ENCODE data around the gene PTGIR. TPM values are rescaled to one million over a fixed set of nuclear protein-coding genes. Genes with fewer than 3 reads are reported as not detected.

Gene PTGIR
- total and polyA plus RNA-seq, 2 donors (not counting 1 experiment from before 2014, with no cell fraction given): 16.5 to 27.8 TPM

- H3K4me3 ChIP-seq (replicated peaks in 1 of 4; ENCODE audit: control extremely low read depth in 1 of 4, insufficient read depth in 1 of 4, low read depth in 3 of 4, low read length in 4 of 4): no peak overlapping the region
- DNase-seq (ENCODE audit: low read depth in 2 of 2): no peak
Observed at GRCh38 chr19:46591870-46592269, 33.0 kb downstream of the PTGIR start.

DNA sequence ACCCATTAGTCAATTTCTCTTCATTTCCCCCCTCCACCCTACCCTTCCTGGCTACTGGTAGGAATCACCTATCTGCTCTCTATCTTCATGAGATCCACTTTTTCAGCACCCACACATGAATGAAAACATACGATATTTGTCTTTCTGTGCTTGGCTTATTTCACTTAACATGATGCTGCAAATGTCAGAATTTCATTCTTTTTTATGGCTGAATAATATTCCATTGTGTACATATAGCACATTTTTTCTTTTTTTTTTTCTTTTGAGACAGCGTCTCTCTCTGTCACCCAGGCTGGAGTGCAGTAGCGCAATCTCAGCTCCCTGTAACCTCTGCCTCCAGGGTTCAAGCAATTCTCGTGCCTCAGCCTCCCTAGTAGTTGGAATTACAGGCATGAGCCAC, 33.6 kb downstream of the PTGIR start:
- Histone ChIP-seq H4K20me1 (ENCODE audit: control insufficient read depth, extremely low read depth, insufficient read depth, low read length) (no peaks in the 10 kb centered on the region), H3K27ac (ENCODE audit: insufficient read depth, low read length) (no peak overlapping the region), H3K4me2 (ENCODE audit: extremely low read depth, insufficient read depth, low read length) (no peak overlapping the region), H2AFZ (ENCODE audit: low read length) (no peak overlapping the region), H3K79me2 (ENCODE audit: control insufficient read depth, insufficient read depth, low read length) (no peaks in the 10 kb centered on the region), H3K4me1 (ENCODE audit: control insufficient read depth, extremely low read depth, insufficient read depth, low read length) (no peaks in the 10 kb centered on the region), H3K9me3 (ENCODE audit: control insufficient read depth, insufficient read depth, low read depth, low read length) (no peaks in the 10 kb centered on the region), H3K27me3 (ENCODE audit: control insufficient read depth, insufficient read depth, low read length) (no peaks in the 10 kb centered on the region), H3K4me3 (replicated peaks in 1 of 4; ENCODE audit: control extremely low read depth in 1 of 4, insufficient read depth in 1 of 4, low read depth in 3 of 4, low read length in 4 of 4) (no peak overlapping the region), H3K36me3 (ENCODE audit: control insufficient read depth, insufficient read depth, low read length) (no peaks in the 10 kb centered on the region), H3K9ac (ENCODE audit: insufficient read depth, low read length) (no peak overlapping the region)
- TF ChIP-seq EZH2 (IDR thresholded peaks at IDR 0.05; ENCODE audit: low read length, missing control alignments): no peak
- no peak for TF ChIP-seq CTCF (conservative IDR thresholded peaks at IDR 0.05 in 1 of 2, IDR thresholded peaks at IDR 0.05 in 1 of 2; ENCODE audit: low read depth in 1 of 2, low read length in 2 of 2)
- DNase-seq (ENCODE audit: low read depth in 2 of 2): no peak

More at GRCh38 chr19:46591870-46592269, 33.0 kb downstream of the PTGIR start:
- Histone ChIP-seq H3K4me2 (ENCODE audit: extremely low read depth, insufficient read depth, low read length) (no peak overlapping the region), H3K9me3 (ENCODE audit: control insufficient read depth, insufficient read depth, low read depth, low read length) (no peaks in the 10 kb centered on the region), H3K27me3 (ENCODE audit: control insufficient read depth, insufficient read depth, low read length) (no peaks in the 10 kb centered on the region), H4K20me1 (ENCODE audit: control insufficient read depth, extremely low read depth, insufficient read depth, low read length) (no peaks in the 10 kb centered on the region), H3K4me1 (ENCODE audit: control insufficient read depth, extremely low read depth, insufficient read depth, low read length) (no peaks in the 10 kb centered on the region), H3K79me2 (ENCODE audit: control insufficient read depth, insufficient read depth, low read length) (no peaks in the 10 kb centered on the region), H3K9ac (ENCODE audit: insufficient read depth, low read length) (no peak overlapping the region), H2AFZ (ENCODE audit: low read length) (no peak overlapping the region), H3K36me3 (ENCODE audit: control insufficient read depth, insufficient read depth, low read length) (no peaks in the 10 kb centered on the region), H3K27ac (ENCODE audit: insufficient read depth, low read length) (no peak overlapping the region)
- TF ChIP-seq EZH2 (IDR thresholded peaks at IDR 0.05; ENCODE audit: low read length, missing control alignments) (no peak), CTCF (conservative IDR thresholded peaks at IDR 0.05 in 1 of 2, IDR thresholded peaks at IDR 0.05 in 1 of 2; ENCODE audit: low read depth in 1 of 2, low read length in 2 of 2) (no peak)

- TF ChIP-seq CTCF (conservative IDR thresholded peaks at IDR 0.05 in 1 of 2, IDR thresholded peaks at IDR 0.05 in 1 of 2; ENCODE audit: low read depth in 1 of 2, low read length in 2 of 2) (no peak), EZH2 (IDR thresholded peaks at IDR 0.05; ENCODE audit: low read length, missing control alignments) (no peak)
Observed at GRCh38 chr19:46587861-46588260, 37.0 kb downstream of the PTGIR start.

More at GRCh38 chr19:46587861-46588260, 37.0 kb downstream of the PTGIR start:
- Histone ChIP-seq H4K20me1 (ENCODE audit: control insufficient read depth, extremely low read depth, insufficient read depth, low read length) (no peaks in the 10 kb centered on the region), H3K27ac (ENCODE audit: insufficient read depth, low read length) (no peak overlapping the region), H3K9ac (ENCODE audit: insufficient read depth, low read length) (no peak overlapping the region), H3K4me1 (ENCODE audit: control insufficient read depth, extremely low read depth, insufficient read depth, low read length) (no peaks in the 10 kb centered on the region), H3K27me3 (ENCODE audit: control insufficient read depth, insufficient read depth, low read length) (no peaks in the 10 kb centered on the region), H3K9me3 (ENCODE audit: control insufficient read depth, insufficient read depth, low read depth, low read length) (no peaks in the 10 kb centered on the region), H3K4me3 (replicated peaks in 1 of 4; ENCODE audit: control extremely low read depth in 1 of 4, insufficient read depth in 1 of 4, low read depth in 3 of 4, low read length in 4 of 4) (no peak overlapping the region), H3K4me2 (ENCODE audit: extremely low read depth, insufficient read depth, low read length) (no peak overlapping the region), H2AFZ (ENCODE audit: low read length) (no peak overlapping the region), H3K79me2 (ENCODE audit: control insufficient read depth, insufficient read depth, low read length) (no peaks in the 10 kb centered on the region), H3K36me3 (ENCODE audit: control insufficient read depth, insufficient read depth, low read length) (no peaks in the 10 kb centered on the region)
- no peak for DNase-seq (ENCODE audit: low read depth in 2 of 2)
